Measurements from ENCODE around the gene GTPBP2. TPM values are rescaled to one million over a fixed set of nuclear protein-coding genes. Genes with fewer than 3 reads are reported as not detected.

Gene GTPBP2
- total RNA-seq, 2 experiments from 2014 or later = 46.2 to 55.3 TPM

- ChIA-PET POLR2A (interaction anchor here (1.3 to 1.6 kb wide), 2 partner anchors 8 to 61 kb away, joined by 3 to 4 read pairs; no protein-coding TSS in a partner anchor), CTCF (interaction anchor here (1.0 to 4.5 kb wide), 2 partner anchors 12 to 26 kb away, joined by 4 to 26 read pairs; no protein-coding TSS in a partner anchor)
- intact Hi-C loops (cut with micrococcal nuclease) = no loop called here
- H3K9me3 Mint-ChIP-seq = no peaks in the 10 kb centered on the region
- H3K36me3 Mint-ChIP-seq (ENCODE audit: low read depth) = peaks cover 45% of the 10 kb centered on the region
- peaks cover 39% of the 10 kb centered on the region for H3K4me1 Mint-ChIP-seq (ENCODE audit: low read depth)
- H3K27ac Mint-ChIP-seq = peak overlapping the region; percentile 15
- no peak for TF ChIP-seq CTCF (IDR thresholded peaks at IDR 0.05)
- H3K4me3 Mint-ChIP-seq = no peak overlapping the region
- ATAC-seq (no peak), DNase-seq (no peak)
- H3K27me3 Mint-ChIP-seq = no peaks in the 10 kb centered on the region
These were observed 46.2 kb downstream of the GTPBP2 start for GRCh38 chr6:43582911-43583310.

GRCh38 chr6:43579171-43579570 is 49.9 kb downstream of the GTPBP2 start:
- no peak for DNase-seq
- peaks cover 36% of the 10 kb centered on the region for H3K4me1 Mint-ChIP-seq (ENCODE audit: low read depth)
- H3K4me3 Mint-ChIP-seq = no peak overlapping the region
- TF ChIP-seq CTCF (IDR thresholded peaks at IDR 0.05) = no peak
- no peak for ATAC-seq
- H3K36me3 Mint-ChIP-seq (ENCODE audit: low read depth) = peaks cover 40% of the 10 kb centered on the region
- CTCF ChIA-PET = interaction anchor here (1.0 kb wide), 1 partner anchor 26 kb away, joined by 3 read pairs; no protein-coding TSS in a partner anchor
- no peaks in the 10 kb centered on the region for H3K27me3 Mint-ChIP-seq
- intact Hi-C loops (cut with micrococcal nuclease) = no loop called here
- POLR2A ChIA-PET = no interaction called here
- no peaks in the 10 kb centered on the region for H3K9me3 Mint-ChIP-seq
- H3K27ac Mint-ChIP-seq = peak overlapping the region; percentile 10

GRCh38 chr6:43578748-43579147 is 50.3 kb downstream of the GTPBP2 start:
- intact Hi-C loops (cut with micrococcal nuclease) = no loop called here
- ATAC-seq = no peak
- TF ChIP-seq CTCF (IDR thresholded peaks at IDR 0.05) = no peak
- ChIA-PET POLR2A (no interaction called here), CTCF (interaction anchor here (1.0 kb wide), 1 partner anchor 26 kb away, joined by 3 read pairs; no protein-coding TSS in a partner anchor)
- DNase-seq = no peak
- Mint-ChIP-seq H3K36me3 (ENCODE audit: low read depth) (peaks cover 37% of the 10 kb centered on the region), H3K27ac (peak overlapping the region; percentile 10), H3K4me1 (ENCODE audit: low read depth) (peaks cover 32% of the 10 kb centered on the region), H3K4me3 (peak overlapping the region; percentile 11), H3K27me3 (no peaks in the 10 kb centered on the region), H3K9me3 (no peaks in the 10 kb centered on the region)

DNA sequence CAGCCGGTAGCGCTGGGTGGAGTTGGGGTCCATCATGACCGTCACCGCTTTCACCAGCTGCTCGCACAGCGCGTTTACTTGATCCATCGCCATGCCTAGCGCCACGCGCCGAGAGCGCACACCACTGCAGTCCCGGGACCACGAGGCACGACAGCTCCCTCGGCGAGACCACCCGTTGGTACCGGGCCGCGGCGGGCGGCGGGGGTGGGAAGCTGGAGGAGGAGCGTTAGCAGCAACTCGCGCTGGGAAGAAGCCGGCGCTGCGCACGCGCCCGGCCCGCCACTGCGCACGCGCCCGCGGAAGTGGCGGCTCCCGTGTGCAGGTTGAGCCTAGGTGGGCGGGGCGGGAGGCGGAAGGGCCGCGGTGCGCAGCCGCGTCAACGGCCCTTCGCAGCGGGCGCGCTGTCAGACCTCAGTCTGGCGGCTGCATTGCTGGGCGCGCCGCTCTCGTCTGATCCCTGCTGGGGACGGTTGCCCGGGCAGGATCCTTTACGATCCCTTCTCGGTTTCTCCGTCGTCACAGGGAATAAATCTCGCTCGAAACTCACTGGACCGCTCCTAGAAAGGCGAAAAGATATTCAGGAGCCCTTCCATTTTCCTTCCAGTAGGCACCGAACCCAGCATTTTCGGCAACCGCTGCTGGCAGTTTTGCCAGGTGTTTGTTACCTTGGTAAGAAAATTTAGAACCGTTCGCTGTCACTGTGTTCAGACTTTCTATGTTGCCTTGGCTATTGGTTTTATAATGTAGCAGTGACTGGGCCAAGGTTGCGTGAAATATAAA is 53.1 kb downstream of the GTPBP2 start, which contains the start of the genes POLH and XPO5:
TSS of gene POLH (plus strand) at position 414 of the 780 bp plus-strand sequence. CDS start 6,135 bp downstream, outside the sequence.
TSS of gene XPO5 (minus strand) at position 267 of the 780 bp plus-strand sequence. CDS start at position 93, 174 bp downstream.
- CTCF ChIA-PET = interaction anchor here (0.8 to 3.7 kb wide), 5 partner anchors 16 to 346 kb away, joined by 3 to 16 read pairs (median 3); partner anchors contain the start of gene DNPH1
- peaks cover 41% of the 10 kb centered on the region for H3K4me1 Mint-ChIP-seq (ENCODE audit: low read depth)
- H3K27me3 Mint-ChIP-seq = no peaks in the 10 kb centered on the region
- peak; percentile 94 for ATAC-seq
- intact Hi-C loops (cut with micrococcal nuclease) = no loop called here
- H3K27ac Mint-ChIP-seq = peak within 1 kb of the TSS; percentile 84
- POLR2A ChIA-PET = interaction anchor here (0.6 to 3.2 kb wide), 13 partner anchors 8 to 149 kb away, joined by 3 to 20 read pairs (median 3); partner anchors contain the start of genes GTPBP2, MAD2L1BP, POLR1C and YIPF3
- peak within 1 kb of the TSS; percentile 90 for H3K4me3 Mint-ChIP-seq
- TF ChIP-seq CTCF (IDR thresholded peaks at IDR 0.05) = no peak
- no peaks in the 10 kb centered on the region for H3K9me3 Mint-ChIP-seq
- DNase-seq = peak; percentile 93
- peaks cover 38% of the 10 kb centered on the region for H3K36me3 Mint-ChIP-seq (ENCODE audit: low read depth)

Data from activated CD8-positive, alpha-beta T cell treated with anti-CD3 and anti-CD28 coated beads for 36 hours (primary cell).